ENCODE data around the gene PPP1R14C.

PPP1R14C gene

DNA sequence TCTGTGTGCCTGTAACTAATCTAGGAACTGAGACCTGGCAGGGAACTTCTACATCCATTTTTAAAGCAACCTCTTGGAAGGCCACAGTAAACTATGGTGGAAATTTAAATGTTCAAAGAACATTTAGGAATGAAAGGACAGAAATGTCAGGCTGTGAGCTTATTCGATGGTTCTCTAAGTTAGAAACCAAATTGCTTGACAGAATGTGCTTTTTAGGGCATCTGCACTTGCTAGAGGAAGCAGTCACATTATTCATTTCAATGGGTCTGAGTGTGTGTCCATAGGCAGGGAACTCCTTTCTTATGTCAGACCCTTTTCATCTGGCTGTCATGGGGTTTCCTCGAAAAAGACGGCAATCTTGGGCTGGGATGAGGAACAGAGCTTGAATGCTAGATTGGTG, 84.4 kb downstream of the PPP1R14C start:
- DNase-seq, result no peak

DNA sequence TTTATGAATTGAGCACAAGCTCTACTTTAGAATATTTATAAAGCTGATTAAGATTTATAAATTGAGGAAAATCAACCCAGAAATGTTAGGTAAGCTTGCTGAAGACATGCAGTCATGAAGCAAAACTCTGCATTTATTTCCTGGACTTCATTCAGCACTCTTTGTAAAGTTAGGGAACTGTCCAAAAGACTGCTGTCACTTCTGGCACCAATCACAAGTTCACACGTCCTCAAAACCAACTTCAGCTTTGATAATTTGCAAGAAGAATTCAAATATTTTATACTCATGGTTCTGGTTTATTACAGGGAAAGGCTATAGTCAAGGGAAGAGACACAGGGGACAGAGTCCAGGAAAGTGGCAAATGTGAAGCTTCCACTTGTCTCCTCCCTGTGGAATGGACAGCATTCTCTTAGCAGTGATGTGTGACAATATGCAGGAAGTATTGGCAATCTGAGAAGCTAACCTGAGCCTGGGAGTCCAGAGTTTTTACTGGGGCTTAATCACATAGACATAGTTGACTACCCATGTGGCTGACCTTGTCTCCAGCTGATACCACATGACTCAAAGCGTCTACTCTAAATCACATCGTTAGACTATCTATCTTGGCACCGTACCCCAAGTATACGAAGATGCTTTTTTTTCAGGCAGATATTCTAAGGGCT, 85.4 kb downstream of the PPP1R14C start:
- no peak for DNase-seq

DNA sequence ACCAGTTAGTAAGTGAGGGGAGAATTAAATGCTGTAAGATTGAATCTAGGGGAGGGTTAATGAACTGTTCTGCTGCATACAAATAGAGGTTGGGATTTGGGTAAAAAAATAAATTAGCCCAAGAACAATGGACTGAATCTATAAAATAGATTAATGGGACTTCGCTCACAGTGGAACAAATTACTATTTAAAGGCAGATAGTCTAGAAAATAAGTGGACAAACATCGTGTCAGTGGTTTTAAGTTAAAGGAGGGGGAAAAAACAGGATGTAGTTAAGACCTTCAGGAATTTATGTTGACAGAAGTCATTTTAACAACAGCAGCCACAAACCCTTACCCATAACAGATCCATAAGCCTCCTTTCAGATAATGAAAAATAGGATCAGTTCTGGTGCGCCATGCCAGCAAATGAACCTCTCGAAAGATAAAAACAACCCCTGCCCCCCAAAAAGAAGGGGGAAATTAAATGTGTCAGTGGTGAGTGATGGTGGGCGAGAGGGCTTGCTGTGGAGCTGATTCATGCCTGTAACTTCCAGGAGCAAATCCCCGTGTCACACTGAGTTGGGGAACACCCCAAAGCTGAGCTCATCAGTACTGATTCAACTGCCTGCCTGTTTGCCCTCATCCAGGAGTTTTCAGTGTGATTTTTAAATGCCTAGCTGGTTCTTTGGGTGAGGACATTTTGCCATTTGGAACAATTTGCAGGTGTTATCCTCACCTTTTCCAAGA, 86.8 kb downstream of the PPP1R14C start:
- DNase-seq, result no peak

DNA sequence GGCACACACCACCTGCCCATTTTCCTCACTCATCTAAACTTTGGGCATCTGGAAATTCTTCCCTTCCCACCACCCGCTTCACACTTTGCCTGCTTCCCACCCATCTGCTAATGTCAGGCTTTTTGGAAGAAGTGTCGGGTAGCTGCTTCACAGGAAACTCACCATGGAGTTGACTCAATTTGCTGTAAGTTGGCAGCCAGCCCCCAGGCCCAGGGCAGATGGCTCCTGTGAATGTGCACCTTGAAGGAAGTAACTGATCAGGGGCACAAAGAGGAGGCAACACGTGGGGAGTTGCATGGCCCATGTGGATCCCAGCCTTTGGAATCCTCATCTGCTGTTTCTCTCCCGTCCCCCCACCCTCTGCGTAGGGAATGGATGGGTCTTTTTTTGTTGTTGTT, 87.3 kb downstream of the PPP1R14C start:
- no peak for DNase-seq

DNA sequence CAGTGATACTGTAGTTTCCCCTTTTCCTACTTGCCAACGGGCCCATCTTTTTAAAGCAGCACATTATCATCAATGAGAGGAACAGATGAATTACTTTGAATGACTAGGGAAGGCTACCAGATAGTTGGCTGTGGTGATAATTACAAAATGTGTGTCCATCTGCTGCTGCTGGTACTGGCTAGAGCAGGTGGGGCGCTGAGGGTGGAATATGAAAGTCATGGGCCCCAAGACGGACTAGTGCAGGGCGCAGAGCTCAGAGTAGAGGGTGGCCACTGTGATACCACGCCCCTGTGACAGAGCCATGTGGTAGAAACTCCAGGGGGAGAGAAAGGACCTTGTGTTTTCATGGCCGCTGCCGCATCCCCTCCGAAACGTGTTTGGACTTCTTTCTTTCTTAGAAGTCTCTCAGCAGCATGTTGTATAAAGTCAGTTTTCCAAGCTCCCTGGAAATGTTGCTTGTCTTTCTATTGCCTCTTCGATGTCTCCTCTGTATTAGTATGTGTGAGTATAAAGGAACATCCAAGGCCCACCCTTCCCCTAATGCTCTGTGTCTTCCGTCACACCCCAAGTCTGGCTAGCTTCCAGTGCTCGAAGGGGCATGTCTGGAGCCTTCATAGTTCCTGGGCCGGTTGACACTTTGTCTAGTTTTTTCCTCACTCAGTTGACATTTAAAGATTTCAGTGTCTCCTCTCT, 88.1 kb downstream of the PPP1R14C start:
- DNase-seq, result no peak

DNA sequence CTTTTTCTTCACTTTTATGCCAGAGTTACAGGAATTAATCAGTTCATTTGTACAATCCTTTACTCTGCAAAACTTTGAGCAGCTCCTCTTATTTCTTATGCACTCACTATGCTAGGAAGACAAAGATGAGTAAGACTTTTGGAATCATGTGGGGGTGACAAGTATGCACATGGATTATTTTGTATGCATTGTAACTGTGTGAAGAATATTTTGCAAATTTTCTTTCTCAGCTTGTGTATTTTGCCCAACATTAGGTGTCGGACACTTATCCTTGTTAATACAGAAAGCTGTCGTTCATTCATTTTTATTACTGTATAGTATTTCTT, 88.6 kb downstream of the PPP1R14C start:
- no peak for DNase-seq

DNA sequence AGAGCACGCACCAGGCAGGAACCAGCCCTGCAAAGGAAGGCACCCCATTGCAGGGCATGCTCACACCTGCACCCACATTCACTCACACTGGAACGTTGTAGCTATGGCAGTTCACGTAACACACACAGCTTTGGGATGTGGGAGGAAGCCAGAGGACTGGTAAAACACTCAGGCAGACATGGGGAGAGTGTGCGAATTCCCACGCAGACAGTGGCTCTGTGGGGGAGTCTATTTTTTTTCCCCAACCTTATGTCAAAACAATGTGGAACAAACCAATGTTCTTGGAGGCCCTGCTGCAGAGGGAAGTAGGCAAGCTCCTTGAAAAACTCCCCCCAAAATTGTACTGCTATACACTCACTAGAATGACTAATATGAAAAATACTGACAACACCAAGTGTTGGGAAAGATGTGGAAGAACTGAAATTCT, 91.0 kb downstream of the PPP1R14C start:
- no peak for DNase-seq

DNA sequence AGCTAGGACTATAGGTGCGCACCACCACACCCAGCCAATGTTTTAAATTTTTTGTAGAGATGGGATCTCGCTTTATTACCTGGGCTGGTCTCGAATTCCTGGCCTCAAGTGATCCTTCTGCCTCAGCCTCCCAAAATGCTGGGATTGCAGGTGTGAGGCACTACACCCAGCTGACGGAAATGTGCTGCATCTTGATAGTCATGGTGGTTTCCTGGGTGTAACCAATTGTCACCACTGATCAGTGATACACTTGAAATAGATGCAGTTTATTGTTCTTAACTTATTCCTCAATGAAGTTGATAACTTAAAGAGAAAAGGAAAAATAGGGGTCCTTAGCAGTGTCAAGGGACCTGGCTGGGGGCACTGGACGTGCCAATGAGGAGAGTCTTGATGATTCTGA, 92.4 kb downstream of the PPP1R14C start:
- no peak for DNase-seq

DNA sequence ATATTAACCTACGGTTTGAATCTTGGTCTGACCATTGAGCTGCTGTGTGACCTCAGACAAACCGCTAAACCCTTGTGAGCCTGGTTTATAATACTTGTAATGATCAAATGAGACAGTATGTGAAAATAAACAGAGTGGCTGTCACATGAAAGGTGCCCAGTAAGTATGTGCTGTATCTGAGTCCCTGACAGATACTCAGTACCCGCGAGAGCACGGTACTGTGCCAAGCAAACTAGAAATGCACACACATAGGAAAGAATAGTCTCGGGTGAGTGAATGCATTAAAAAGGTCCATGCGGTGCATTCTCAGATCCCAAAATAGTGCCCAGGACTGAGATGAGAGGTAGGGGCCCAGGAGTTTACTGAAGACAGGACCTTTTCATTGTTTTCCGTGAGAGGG, 93.3 kb downstream of the PPP1R14C start:
- no peak for DNase-seq

DNA sequence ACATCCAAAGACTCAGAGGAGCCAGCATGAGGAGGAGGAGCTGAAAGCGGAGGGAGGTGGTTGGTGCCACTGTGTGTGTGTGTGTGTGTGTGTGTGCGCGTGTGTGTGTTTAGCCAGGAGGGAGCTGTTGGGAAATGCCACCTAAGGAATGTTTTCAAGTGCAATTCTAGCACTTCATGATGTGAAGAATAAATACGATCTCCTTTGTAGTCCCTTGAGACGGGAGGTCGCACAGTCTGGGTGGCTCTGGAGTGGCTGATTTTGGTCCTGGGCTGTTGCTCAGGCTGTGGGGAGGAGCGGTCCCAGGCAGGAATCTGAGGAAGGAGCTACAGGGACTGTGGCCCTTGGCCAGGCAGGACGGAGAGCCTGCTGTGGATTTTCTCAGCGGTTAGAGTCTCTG, 93.7 kb downstream of the PPP1R14C start:
- DNase-seq, result no peak

DNA sequence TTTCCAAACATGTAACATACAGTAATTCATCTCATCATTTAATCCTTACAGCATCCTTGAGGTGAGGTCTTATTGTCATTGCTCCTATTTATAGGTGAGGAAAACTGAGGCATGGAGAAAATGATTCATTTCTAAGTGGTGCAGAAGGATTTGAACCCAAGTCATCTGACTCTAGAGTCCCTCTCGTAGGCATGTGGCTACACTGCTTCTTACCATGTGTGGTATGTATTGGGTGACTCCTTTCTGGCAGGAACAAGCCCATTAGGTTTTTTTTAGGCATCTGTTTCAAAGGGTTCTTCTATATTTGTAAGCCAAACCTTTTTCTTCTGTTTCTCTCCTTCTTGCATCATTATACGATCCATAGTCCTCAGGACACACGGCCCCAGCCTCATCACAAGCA, 94.8 kb downstream of the PPP1R14C start:
- no peak for DNase-seq

DNA sequence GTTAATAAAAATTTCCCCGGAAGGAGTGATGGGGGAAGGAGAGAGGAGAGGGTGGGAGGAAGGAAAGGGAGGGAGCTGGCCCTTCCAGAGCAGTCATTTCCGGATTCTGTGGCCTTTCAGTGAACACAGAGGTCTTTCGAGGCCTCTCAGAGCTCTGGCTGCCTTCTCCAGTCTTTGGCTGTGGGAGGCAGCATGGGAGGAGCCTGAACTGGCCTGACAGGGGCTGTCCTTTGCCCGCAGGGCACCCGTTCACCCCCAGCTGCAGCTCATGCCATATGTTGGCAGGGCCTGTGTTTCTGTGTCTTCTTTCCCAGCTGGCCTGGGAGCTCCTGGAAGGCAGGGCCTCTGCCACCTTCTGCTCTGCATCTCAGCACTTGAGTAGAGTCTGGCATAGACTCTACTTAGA, 95.5 kb downstream of the PPP1R14C start:
- DNase-seq, result no peak

DNA sequence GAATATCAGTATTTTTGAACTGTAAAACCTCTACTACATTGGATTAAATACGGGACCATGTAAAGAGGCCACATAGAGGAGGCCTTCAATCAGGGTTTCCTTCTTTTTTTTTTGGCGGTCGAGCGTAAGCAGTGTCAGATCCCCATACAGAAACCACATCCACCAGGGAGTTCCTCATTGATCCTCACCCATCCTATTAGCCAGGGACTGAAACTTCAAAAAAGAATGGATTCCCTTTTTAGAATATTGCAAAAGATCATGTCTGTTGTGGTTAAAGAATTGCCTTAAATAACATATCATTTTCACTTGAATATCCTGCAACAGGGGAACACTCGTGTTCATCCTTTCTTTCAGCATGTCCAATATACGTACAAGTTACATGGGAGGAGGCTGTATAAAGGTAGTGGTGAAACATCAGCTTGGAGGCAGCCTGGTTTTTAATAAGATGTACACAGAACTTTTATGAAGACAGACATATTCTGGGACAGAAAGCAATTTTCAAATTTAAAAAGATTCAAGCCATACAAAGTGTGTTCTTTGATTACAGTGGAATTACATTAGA, 96.1 kb downstream of the PPP1R14C start:
- no peak for DNase-seq

DNA sequence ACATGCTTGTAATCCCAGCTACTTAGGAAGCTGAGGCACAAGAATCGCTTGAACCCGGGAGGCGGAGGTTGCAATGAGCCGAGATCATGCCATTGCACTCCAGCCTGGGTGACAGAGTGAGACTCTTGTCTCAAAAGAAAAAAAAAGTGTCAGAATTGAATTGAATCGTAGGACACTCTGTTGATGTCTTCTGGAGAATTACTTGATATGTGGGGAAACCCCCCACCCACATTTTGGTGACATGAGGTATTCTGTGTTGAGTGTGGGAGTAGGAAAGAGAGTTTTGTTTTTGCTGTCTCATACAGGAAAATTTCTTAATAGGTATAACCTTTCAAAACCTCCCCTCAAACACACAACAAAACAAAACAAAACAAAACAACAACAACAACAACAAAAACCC, 98.9 kb downstream of the PPP1R14C start:
- peak; percentile 68 for DNase-seq

DNA sequence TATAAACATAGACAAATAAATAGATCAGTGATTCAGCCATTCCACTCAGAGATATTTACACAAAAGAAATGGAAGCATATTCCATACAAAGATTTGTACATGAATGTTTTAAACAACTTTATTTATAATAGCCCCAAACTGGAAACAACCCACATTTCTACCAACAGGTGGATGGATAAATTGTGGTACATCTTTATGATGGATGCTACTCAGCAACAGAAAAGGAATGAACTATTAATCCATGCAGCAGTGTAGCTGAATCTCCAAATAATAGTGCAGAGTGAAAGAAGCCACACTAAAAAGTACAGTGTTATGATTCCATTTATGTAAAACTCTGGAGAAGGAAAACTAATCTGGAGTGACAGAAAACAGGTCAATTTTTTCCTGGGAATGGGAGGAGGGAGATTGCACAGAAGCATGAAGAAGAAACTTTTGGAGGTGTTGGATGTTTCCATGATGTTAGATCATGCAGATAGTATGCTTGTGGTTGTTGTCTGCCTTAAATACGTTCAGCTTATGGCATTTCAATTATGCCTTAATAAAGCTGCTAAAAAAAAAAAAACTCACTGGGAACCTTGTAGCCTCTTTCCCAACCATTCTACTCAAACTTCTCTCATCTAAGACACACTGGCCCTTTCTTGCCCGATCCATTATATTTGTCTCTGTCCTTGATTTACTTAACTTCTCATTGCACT, 100.9 kb downstream of the PPP1R14C start:
- DNase-seq, result no peak

DNA sequence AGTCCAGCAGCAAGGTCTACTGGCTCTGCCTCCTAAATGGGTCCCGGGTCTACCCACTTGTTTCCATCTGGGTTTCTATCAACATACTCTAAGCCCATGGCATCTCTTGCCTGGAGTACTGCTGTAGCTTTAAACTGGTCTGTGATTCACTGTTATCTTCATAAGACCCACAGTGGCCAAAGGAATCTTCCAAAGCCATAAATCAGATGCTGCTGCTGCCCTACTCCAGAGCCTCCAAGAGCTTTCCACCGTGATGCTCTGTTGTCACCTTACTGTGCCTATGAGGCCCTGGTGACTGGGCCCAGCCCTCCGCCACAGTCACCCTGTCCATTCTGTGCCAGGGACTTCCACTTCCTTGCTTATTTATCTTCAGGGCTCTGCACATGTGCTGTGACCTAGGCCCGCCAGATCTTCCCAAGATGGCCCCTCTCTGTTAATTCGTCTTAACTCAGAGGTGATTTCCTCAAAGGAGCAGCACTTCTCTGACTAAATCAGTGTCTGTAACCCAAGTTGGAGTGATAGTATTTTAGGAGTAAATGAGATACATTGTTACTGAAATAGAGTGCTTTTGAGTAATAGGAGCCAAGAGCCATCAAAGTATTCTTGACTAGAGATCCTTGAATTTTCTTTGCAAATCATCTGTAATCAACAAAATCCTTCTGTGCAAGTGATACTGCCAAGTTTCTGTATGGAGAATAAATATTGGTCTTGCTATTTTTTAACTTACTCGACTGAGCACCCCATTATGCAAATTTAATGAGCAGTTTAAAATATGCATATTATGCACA, 102.5 kb downstream of the PPP1R14C start:
- DNase-seq, result no peak

DNA sequence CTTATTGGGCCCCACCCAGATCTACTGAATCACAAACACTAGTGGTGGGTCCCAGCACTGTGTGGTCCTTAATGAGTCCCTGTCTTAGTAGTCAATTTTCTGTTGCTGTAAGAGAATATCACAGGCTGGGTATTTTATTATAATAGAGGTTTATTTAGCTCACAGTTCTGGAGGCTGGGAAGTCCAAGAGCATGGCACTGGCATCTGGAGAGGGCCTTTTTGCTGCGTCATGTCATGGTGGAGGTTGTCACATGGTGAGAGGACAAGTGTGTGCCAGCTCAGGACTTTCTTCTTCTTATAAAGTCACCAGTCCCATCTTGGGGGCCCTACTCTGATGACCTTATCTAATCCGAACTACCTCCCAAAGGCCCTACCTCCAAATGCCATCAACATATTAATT, 105.0 kb downstream of the PPP1R14C start:
- no peak for DNase-seq

DNA sequence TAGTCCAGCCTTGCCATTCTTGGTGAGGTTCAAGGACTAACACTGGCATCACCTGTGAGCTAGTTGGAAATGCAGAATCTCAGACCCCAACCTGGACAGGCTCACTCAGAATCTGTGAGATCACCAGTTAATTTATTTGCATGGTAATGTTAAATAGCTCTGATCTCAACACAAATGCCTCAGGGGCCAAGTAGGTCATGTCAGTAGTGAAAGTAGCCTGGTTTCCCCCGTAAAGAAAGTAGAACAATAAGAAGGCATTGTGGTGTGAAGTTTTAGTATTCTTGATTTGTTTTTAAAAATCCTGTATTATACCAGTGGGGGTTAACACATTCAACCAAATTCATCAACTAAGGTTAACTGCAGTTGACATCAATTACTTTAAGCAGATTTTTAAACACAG, 105.5 kb downstream of the PPP1R14C start:
- no peak for DNase-seq

DNA sequence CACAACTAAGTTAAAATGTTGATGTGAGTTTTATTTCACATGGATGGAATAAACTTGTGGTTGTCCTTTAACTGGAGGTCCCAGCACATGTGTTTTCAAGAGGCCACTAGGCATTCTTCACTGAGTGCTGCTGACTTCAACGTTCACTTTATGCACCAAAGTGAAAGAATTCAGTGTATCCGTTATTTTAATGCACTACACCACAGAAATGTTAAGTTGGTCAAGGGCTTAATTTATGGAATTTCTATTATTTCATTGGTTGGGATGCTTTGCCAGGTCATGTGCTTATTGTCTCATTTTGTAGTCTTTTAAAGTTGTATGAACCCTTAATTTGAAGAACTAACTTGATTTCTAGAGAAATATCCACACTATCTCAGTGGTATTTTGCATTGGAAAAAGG, 106.4 kb downstream of the PPP1R14C start:
- DNase-seq, result no peak

DNA sequence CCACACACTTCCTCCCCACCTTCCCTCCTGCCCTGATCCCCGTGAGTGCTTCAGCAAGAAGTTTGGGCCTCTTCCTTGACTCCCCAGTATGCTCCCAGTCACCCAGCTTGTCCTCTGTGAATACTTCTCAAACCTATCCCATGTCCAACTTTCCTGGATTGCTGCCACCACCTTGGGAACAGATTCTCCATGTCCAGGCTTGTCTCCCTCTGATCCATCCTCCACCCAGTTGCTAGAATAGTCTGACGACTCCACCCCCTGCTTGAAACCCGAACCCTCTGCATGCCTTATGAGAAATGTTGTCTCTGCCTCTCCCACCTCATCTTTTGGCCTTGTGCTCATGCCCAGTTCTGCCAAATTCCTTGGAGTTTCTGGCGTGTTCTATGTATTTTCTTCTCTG, 108.0 kb downstream of the PPP1R14C start:
- no peak for DNase-seq

DNA sequence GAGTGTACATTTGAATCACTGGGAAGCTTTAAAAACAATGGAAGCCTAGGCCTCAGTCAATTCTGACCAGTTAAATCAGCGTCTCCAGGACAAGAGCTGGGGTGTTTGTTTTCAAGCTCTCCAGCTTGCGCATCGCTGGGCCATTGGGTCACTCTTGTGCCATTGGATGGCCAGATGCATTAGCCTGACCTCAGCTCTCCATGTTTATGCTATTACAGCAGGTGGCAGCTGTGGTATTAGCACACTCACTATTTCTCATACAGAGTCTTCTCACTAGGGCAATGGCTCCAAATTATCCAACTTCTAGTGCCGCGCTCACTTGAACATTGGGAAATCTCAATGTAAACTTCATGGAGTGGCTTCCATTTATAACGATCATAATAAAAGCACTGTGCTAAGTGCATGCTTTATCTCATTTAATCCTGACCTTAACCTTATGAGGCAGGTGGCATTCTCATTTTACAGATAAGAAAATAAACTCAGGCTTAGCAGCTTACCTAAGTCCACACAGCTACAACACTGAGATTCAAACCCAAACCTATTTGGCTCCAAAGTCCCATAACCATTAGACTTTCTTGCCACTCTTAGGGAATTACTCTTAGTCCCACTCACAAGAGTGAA, 108.8 kb downstream of the PPP1R14C start:
- DNase-seq, result no peak

Data from activated naive CD4-positive, alpha-beta T cell treated with Interleukin-2 at 50 U/mL for 16 hours (primary cell).